Common myeloid progenitor, CD34-positive (primary cell): ENCODE measurements around the gene HTR1D.
"Not testable (repeated sequence)": the region's sequence is repeated elsewhere in the genome, so short reads cannot be mapped to it uniquely, and the experiment has no call there.

ENCODE experiments used
- CTCF ChIA-PET: fragments of 350-600 bp; sonication (Branson Sonifier 250); formaldehyde crosslinking; loops from one replicate; lab custom pipeline; 2021; ENCODE audit warnings: antibody characterized with exemption; lab: Charles Lee
- POLR2A ChIA-PET: fragments of 350-600 bp; sonication (Branson Sonifier 250); formaldehyde crosslinking; loops from one replicate; lab custom pipeline; 2021; ENCODE audit warnings: antibody characterized with exemption; lab: Charles Lee
- DNase-seq, 3 donors: peaks; one replicate each; pipeline versions ENCODE4 v3.0.0 to v3.0.0-alpha.2; 2013
- H3K27ac ChIP-seq, 2 experiments: 1 replicate in 1 of 2; 2 replicates in 1 of 2; pipeline ENCODE4 v1.7.0; 2013; ENCODE audit warnings: inconsistent platforms in 2 of 2, low read length in 2 of 2, mild to moderate bottlenecking in 2 of 2, low read depth in 1 of 2, moderate library complexity in 1 of 2; ENCODE audit not compliant: severe bottlenecking in 2 of 2, insufficient read depth in 1 of 2, poor library complexity in 1 of 2
- H3K27me3 ChIP-seq, 5 experiments: replicated peaks in 2 of 5; 1 replicate in 3 of 5; 2 replicates in 2 of 5; pipeline versions ENCODE4 v1.6.1 to v1.7.0; 2013; ENCODE audit warnings: low read length in 4 of 5, mild to moderate bottlenecking in 2 of 5, moderate library complexity in 2 of 5, inconsistent platforms in 1 of 5; ENCODE audit not compliant: insufficient read depth in 5 of 5, control insufficient read depth in 4 of 5
- H3K36me3 ChIP-seq, 4 experiments: 1 replicate in 2 of 4; 2 replicates in 2 of 4; pipeline versions ENCODE4 v1.6.1 to v1.7.0; 2013; ENCODE audit warnings: low read length in 3 of 4, control low read depth in 1 of 4, mild to moderate bottlenecking in 1 of 4; ENCODE audit not compliant: control insufficient read depth in 4 of 4, insufficient read depth in 4 of 4
- H3K4me1 ChIP-seq, 4 experiments: 1 replicate in 3 of 4; 2 replicates in 1 of 4; pipeline versions ENCODE4 v1.6.1 to v1.7.1; 2013; ENCODE audit warnings: low read length in 3 of 4, mild to moderate bottlenecking in 3 of 4, control low read depth in 1 of 4, inconsistent platforms in 1 of 4, moderate library complexity in 1 of 4; ENCODE audit not compliant: control insufficient read depth in 4 of 4, insufficient read depth in 4 of 4; ENCODE audit errors: control extremely low read depth in 1 of 4
- H3K4me3 ChIP-seq, 7 experiments: 1 replicate in 4 of 7; 2 replicates in 3 of 7; pipeline versions ENCODE4 v1.5.1 to v1.7.0; 2013; ENCODE audit warnings: mild to moderate bottlenecking in 7 of 7, low read length in 6 of 7, moderate library complexity in 6 of 7, inconsistent platforms in 2 of 7, low read depth in 2 of 7, control low read depth in 1 of 7; ENCODE audit not compliant: insufficient read depth in 4 of 7, control insufficient read depth in 1 of 7; ENCODE audit errors: extremely low read depth in 1 of 7
- H3K9me3 ChIP-seq, 5 experiments: 1 replicate in 4 of 5; 2 replicates in 1 of 5; pipeline versions ENCODE4 v1.6.1 to v1.7.1; 2013; ENCODE audit warnings: low read length in 4 of 5, mild to moderate bottlenecking in 2 of 5, inconsistent platforms in 1 of 5, low read depth in 1 of 5, moderate library complexity in 1 of 5; ENCODE audit not compliant: control insufficient read depth in 4 of 5, insufficient read depth in 2 of 5; ENCODE audit errors: control extremely low read depth in 1 of 5
- WGBS: methylation state at CpG from one replicate; pipeline ENCODE4 v1.1.5; 2013; ENCODE audit not compliant: insufficient coverage; 5-methylcytosine and 5-hydroxymethylcytosine counted together

Gene HTR1D

DNA sequence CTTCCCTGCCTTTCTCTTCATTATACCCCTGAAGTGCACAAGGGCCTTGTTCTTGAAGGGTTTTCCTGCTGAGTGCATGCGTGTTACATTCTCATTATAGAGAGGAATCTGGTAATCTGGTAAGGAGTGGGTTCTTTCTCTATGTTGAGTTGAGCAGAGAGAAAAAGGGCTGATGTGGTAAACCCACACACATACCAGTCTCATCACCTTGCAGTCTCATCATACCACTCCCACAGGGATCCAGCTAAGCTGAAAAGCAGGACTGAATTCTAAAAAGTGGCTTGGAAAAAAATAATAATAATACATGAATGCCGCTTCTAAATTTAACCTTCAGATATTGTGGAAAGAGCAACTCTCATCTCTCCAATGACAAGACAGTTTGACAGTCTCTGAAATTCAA is 10.5 kb upstream of the HTR1D start:
- H3K4me1 ChIP-seq, result no peaks in the 10 kb centered on the region
- no CpG with 5 or more reads among the region's 2 CpGs for WGBS
- DNase-seq, result no peak
- H3K27me3 ChIP-seq, result peaks cover 0 to 3% (median 0%) of the 10 kb centered on the region in 5 experiments
- POLR2A ChIA-PET, result interaction anchor here (0.9 kb wide), 1 partner anchor 34 kb away, joined by 3 read pairs; no protein-coding TSS in a partner anchor
- H3K4me3 ChIP-seq, result no peak overlapping the region
- H3K27ac ChIP-seq, result no peak overlapping the region
- H3K36me3 ChIP-seq, result no peaks in the 10 kb centered on the region
- CTCF ChIA-PET, result interaction anchor here (1.2 kb wide), 1 partner anchor 17 kb away, joined by 3 read pairs; no protein-coding TSS in a partner anchor
- peaks cover 0 to 2% (median 0%) of the 10 kb centered on the region in 5 experiments for H3K9me3 ChIP-seq

DNA sequence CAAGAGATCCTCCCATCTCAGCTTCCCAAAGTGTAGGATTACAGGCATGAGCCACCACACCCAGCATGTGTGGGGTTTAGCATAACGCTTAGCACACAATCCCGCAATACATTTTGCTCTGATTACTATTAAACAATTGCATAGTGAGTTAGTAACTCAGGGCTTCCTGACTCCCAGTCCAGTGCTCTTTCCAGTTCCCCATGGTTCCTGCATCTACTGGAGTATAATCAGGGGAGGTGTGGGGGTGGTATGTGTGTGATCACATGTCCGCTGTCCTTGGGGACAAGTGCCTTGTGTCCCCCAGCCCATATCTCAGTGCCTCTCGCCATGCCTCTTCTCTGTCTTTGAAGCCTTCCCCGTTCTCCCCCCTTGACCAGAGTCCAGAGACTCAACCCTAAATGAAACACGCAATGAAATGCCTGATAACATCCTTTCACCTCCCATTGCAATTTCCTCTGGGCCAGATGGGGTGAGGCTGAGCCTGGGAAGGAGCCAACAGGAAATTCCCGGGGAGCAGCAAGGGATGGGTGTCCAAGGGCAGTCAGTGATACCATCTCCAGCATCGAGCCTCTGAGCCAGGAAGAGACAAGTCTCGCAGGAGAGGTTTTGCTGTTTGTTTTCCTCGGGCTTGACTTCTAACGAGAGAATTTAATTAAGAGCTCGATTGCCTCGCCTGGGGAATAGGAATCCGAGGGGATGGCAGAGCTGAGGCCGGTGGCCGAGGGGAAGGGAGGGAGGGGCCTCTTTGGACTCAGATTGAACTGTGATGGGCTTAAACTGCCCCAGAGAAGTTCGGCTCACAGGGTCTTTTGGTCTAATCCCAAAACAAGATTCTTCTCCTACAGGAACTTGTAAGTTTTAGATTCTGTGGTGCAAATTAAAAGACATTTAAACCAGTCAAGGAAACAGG is 7.7 kb upstream of the HTR1D start:
- Histone ChIP-seq H3K36me3 (no peaks in the 10 kb centered on the region), H3K9me3 (peaks cover 0 to 2% (median 0%) of the 10 kb centered on the region in 5 experiments), H3K27ac (no peak overlapping the region), H3K4me3 (no peak overlapping the region), H3K27me3 (peaks cover 0 to 22% (median 14%) of the 10 kb centered on the region in 5 experiments), H3K4me1 (no peaks in the 10 kb centered on the region)
- CTCF ChIA-PET, result interaction anchor here (1.0 kb wide), 1 partner anchor 14 kb away, joined by 3 read pairs; no protein-coding TSS in a partner anchor
- WGBS, result 64% methylated on average over 13 of the region's 17 CpGs
- POLR2A ChIA-PET, result no interaction called here
- DNase-seq, result no peak

DNA sequence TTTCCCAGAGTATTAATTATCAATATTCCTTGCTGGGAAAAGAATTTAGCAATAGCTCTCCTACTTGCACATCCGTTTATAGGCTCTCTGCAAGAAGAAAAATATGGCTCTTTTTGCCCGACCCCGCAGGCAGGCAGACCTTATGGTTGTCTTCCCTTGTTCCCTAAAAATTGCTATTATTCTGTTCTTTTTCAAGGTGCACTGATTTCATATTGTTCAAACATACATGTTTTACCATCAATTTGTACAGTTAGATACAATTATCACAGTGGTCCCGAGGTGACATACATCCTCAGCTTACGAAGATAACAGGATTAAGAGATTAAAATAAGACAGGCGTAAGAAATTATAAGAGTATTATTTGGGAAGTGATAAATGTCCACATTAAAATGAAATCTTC is 6.7 kb upstream of the HTR1D start:
- WGBS, result 93% methylated on average over 3 of the region's 6 CpGs
- POLR2A ChIA-PET, H3K27ac ChIP-seq, H3K36me3 ChIP-seq, H3K4me1 ChIP-seq, H3K4me3 ChIP-seq, DNase-seq, H3K9me3 ChIP-seq: not testable (repeated sequence)
- peaks cover 0 to 30% (median 21%) of the 10 kb centered on the region in 5 experiments for H3K27me3 ChIP-seq
- CTCF ChIA-PET, result interaction anchor here (1.0 to 1.4 kb wide), 2 partner anchors 14 to 15 kb away, joined by 3 read pairs; no protein-coding TSS in a partner anchor

DNA sequence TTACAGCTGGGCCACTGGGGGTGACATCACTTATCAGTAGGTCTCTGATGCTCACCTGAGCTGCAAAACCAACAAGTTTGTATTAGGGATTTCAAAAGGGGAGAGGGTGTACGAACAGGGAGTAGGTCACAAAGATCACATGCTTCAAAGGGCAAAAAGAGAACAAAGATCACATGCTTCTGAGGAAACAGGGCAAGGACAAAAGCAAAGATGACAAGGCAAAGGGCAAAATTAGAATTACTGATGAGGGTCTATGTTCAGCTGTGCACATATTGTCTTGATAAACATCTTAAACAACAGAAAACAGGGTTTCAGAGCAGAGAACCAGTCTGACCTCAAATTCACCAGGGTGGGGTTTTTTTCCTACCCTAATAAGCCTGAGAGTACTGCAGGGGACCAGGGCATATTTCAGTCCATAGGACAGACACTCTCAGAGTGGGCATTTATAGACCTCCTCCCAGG is 6.2 kb upstream of the HTR1D start:
- DNase-seq, H3K9me3 ChIP-seq, H3K36me3 ChIP-seq, H3K4me3 ChIP-seq, H3K4me1 ChIP-seq, POLR2A ChIA-PET, H3K27ac ChIP-seq: not testable (repeated sequence)
- H3K27me3 ChIP-seq, result peaks cover 0 to 34% (median 23%) of the 10 kb centered on the region in 5 experiments
- CTCF ChIA-PET, result interaction anchor here (1.4 kb wide), 1 partner anchor 13 kb away, joined by 3 read pairs; no protein-coding TSS in a partner anchor
- WGBS, result 100% methylated on average over 1 of the region's 1 CpG

DNA sequence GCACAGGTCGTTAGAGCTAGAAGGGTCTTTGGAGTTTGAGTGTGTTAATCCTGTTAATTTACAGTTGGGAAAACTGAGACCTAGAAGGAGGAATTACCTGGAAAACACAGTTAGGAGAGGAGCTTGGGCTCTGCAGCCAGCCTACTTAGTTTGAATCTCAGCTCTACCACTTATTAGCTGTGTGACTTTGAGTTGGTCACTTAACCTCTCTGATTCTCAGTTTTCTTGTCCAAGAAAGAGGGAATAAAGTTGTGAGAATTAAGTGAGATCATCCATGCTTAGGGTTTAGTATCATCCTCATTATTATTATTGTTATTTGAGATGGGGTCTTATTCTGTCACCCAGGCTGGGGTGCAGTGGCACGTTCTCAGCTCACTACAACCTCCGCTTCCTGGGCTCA is 5.4 kb upstream of the HTR1D start:
- CTCF ChIA-PET, result interaction anchor here (1.4 to 1.5 kb wide), 2 partner anchors 10 to 13 kb away, joined by 3 to 5 read pairs; no protein-coding TSS in a partner anchor
- peaks cover 0 to 42% (median 25%) of the 10 kb centered on the region in 5 experiments for H3K27me3 ChIP-seq

DNA sequence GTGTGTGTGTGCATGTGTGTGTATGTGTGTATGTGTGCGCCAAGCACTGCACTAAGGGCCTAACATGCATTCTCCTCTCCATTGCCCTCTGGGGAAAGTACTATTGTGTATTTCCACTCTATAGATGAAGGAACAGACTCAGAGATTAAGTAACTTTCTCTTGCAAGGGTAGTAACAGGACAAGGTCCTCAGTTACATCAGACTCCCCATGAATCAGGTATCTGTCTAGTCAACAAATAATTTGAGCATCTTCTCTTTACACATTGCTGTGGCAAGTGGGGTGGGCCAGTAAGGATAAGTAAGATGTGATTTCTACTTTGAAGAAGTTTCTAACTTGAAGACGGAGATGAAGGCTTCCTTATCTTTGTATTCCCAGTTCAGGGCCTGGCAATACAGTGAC is 5.0 kb upstream of the HTR1D start:
- CTCF ChIA-PET, result interaction anchor here (1.3 to 1.5 kb wide), 2 partner anchors 10 to 25 kb away, joined by 3 to 5 read pairs; no protein-coding TSS in a partner anchor
- no peak overlapping the region for H3K27ac ChIP-seq
- H3K9me3 ChIP-seq, result peaks cover 0 to 2% (median 0%) of the 10 kb centered on the region in 5 experiments
- no peak overlapping the region for H3K4me3 ChIP-seq
- POLR2A ChIA-PET, result no interaction called here
- peaks cover 0 to 2% (median 1%) of the 10 kb centered on the region in 4 experiments for H3K4me1 ChIP-seq
- 89% methylated on average over 1 of the region's 2 CpGs for WGBS
- peaks cover 0 to 45% (median 25%) of the 10 kb centered on the region in 5 experiments for H3K27me3 ChIP-seq
- DNase-seq, result no peak
- no peaks in the 10 kb centered on the region for H3K36me3 ChIP-seq

More for the DNA sequence above, 5.4 kb upstream of the HTR1D start:
- WGBS, result 94% methylated on average over 3 of the region's 3 CpGs
- Histone ChIP-seq H3K4me3 (no peak overlapping the region), H3K27ac (no peak overlapping the region), H3K36me3 (no peaks in the 10 kb centered on the region), H3K4me1 (no peaks in the 10 kb centered on the region), H3K9me3 (peaks cover 0 to 2% (median 0%) of the 10 kb centered on the region in 5 experiments)
- no peak for DNase-seq
- POLR2A ChIA-PET, result no interaction called here
